ENCODE data around the gene ITGB1. TPM values are rescaled to one million over a fixed set of nuclear protein-coding genes. Genes with fewer than 3 reads are reported as not detected.

ITGB1 gene
- total and polyA plus RNA-seq, 9 of the 15 experiments (the other 6 are each of a cell fraction or from before 2014, with no cell fraction given), result 40.2 to 194 (median 155) TPM

GRCh38 chr10:32980242-32980557 is 22.2 kb upstream of the ITGB1 start (continued):
- TF ChIP-seq MTA2 (IDR thresholded peaks at IDR 0.05; ENCODE audit: low read depth) (no peak), ZNF395 (CRISPR knock-in tag; IDR thresholded peaks at IDR 0.05) (0 out of 2 replicates have a peak, but pooled peaks have one; percentile 3), ESRRA (IDR thresholded peaks at IDR 0.05; ENCODE audit: borderline replicate concordance, low read depth) (no peak), KDM5B (IDR thresholded peaks at IDR 0.05; ENCODE audit: insufficient replicate concordance, low read depth, low read length) (no peak), TSC22D4 (tag; IDR thresholded peaks at IDR 0.05) (no peak), ELK3 (CRISPR knock-in tag; IDR thresholded peaks at IDR 0.05) (no peak), ZNF23 (CRISPR knock-in tag; IDR thresholded peaks at IDR 0.05) (no peak), SMAD3 (CRISPR knock-in tag; conservative IDR thresholded peaks at IDR 0.05) (no peak), ZNF212 (CRISPR knock-in tag; IDR thresholded peaks at IDR 0.05) (no peak), ZNF609 (CRISPR knock-in tag; IDR thresholded peaks at IDR 0.05; ENCODE audit: borderline replicate concordance) (no peak), NCOA4 (IDR thresholded peaks at IDR 0.05; ENCODE audit: partially characterized antibody) (no peak), ZNF407 (IDR thresholded peaks at IDR 0.05; ENCODE audit: low read depth) (no peak), SP1 (CRISPR knock-in tag; IDR thresholded peaks at IDR 0.05) (0 out of 2 replicates have a peak, but pooled peaks have one; percentile 4), NFIC (IDR thresholded peaks at IDR 0.05) (no peak)
